Uterus (tissue), 2 donors: ENCODE data around the gene CTCFL.

ENCODE experiments used
- CTCF ChIP-seq, 4 experiments: fragments of 200-600 bp in 2 of 4; fragments of 450-650 bp in 2 of 4; sonication (generic) in 2 of 4; IDR thresholded peaks; one replicate each; pipeline ENCODE4 v1.5.1; 2016 to 2019; ENCODE audit warnings: antibody characterized with exemption in 4 of 4, mild to moderate bottlenecking in 2 of 4, moderate library complexity in 1 of 4
- POLR2A ChIP-seq, 2 donors: fragments of 450-650 bp; IDR thresholded peaks; one replicate each; pipeline ENCODE4 v1.6.1; 2016; ENCODE audit warnings: antibody characterized with exemption in 2 of 2, mild to moderate bottlenecking in 1 of 2, moderate library complexity in 1 of 2

- no peak for TF ChIP-seq CTCF (IDR thresholded peaks at IDR 0.05)
- TF ChIP-seq POLR2A (IDR thresholded peaks at IDR 0.05), result no peak
Measured at GRCh38 chr20:57557926-57558613, 33.1 kb upstream of the CTCFL start.
